ENCODE results near the gene RIC1. TPM values are rescaled to one million over a fixed set of nuclear protein-coding genes. Genes with fewer than 3 reads are reported as not detected.
"Not testable (repeated sequence)": the region's sequence is repeated elsewhere in the genome, so short reads cannot be mapped to it uniquely, and the experiment has no call there.

Gene RIC1
- total RNA-seq, 1 donor, result 37.8 TPM

DNA sequence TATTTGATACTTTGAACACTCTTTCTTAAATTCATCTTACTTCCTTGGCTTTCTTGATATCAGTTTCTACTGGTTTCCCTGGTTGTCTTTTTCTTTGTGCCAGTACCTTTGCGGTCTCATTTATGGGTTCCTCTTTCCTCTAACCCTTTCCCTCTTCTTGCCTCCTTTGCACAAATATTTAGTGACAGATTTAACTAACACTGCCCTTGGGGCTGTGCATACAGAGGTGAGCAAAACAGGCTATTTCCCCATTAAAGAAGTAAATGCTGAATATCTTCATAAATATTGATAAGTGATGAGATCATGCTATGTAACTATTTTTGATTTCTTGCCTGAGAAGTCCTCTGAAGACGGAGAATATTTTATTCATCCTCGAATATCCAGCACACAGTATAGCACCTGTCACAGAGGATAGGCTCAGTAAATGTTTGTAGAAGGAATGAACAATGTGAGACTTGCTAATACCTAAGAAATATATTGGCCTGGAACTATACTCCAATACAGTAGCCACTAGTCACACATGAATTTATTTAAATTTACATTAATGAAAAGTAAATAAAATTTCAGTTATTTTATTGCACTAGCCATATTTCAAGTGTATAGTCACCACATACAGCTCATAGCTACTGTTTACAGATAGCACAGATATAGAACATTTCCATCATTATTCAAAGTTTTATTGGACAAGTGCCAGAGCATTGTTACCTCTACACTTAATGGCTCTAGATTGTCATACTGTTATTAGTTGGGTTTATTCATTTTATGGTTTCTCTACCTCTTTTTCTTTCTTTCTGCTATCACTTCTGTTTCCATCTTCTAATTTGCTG is 90.4 kb downstream of the RIC1 start:
- DNase-seq (ENCODE audit: low read depth), result peak; percentile 14
- H3K4me3 ChIP-seq (ENCODE audit: low read depth, low read length), result no peak overlapping the region
- TF ChIP-seq, protein P1, sequence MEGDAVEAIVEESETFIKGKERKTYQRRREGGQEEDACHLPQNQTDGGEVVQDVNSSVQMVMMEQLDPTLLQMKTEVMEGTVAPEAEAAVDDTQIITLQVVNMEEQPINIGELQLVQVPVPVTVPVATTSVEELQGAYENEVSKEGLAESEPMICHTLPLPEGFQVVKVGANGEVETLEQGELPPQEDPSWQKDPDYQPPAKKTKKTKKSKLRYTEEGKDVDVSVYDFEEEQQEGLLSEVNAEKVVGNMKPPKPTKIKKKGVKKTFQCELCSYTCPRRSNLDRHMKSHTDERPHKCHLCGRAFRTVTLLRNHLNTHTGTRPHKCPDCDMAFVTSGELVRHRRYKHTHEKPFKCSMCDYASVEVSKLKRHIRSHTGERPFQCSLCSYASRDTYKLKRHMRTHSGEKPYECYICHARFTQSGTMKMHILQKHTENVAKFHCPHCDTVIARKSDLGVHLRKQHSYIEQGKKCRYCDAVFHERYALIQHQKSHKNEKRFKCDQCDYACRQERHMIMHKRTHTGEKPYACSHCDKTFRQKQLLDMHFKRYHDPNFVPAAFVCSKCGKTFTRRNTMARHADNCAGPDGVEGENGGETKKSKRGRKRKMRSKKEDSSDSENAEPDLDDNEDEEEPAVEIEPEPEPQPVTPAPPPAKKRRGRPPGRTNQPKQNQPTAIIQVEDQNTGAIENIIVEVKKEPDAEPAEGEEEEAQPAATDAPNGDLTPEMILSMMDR (IDR thresholded peaks at IDR 0.05; ENCODE audit: insufficient read depth, low read length), result no peak

DNA sequence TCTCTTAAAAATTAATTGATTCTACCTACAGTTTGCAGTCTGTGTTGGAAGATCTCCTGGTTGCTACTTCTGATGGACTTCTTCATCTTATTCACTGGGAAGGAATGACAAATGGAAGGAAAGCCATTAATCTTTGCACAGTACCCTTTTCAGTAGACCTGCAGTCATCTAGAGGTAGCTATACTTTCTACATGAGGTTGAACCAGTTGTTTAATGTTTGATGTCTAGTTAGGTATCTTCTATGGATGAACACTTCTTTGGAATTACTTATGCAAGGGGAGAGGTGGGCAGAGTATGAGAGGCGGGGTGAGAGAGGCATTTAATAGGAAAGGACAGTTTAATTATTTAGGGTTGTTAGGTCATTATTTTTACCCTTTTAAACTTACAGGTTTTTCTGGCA is 91.2 kb downstream of the RIC1 start:
- TF ChIP-seq, protein P1 (IDR thresholded peaks at IDR 0.05; ENCODE audit: insufficient read depth, low read length), result no peak
- no peak overlapping the region for H3K4me3 ChIP-seq (ENCODE audit: low read depth, low read length)
- DNase-seq (ENCODE audit: low read depth), result no peak

DNA sequence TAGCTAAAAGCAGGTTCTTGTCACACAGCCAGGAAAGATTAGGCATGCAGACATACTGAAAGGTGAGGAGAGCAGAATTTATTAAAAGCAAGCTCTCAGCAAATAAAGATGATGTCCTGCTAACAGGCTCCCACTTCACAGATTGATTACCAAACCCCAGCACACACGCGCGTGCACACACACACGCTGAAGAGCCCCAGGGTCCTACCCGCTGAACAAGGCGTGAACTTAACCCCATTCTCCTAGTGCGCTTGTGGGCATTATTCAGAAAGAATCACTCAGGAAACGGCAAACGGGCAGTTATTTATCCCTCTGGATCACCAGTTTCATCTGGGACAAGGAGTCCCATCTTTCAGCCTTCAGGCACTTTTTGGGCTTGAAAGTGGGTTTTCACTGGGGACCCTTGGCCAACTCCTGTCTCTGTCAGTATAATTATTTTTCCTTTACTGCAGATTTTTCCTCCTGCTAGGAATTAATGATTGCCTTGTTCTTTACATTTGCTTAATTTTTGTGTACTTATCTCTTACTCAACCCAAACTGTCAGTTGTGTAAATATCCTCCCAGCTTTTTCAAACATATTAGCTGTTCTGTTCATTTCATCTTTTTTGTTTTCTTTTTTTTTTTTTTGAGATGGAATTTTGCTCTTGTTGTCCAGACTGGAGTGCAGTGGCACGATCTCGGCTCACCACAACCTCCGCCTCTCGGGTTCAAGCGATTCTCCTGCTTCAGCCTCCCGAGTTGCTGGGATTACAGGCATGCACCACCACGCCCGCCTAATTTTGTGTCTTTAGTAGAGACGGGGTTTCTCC is 92.6 kb downstream of the RIC1 start:
- no peak for DNase-seq (ENCODE audit: low read depth)
- H3K4me3 ChIP-seq (ENCODE audit: low read depth, low read length), result no peak overlapping the region
- TF ChIP-seq, protein P1 (IDR thresholded peaks at IDR 0.05; ENCODE audit: insufficient read depth, low read length), result no peak

DNA sequence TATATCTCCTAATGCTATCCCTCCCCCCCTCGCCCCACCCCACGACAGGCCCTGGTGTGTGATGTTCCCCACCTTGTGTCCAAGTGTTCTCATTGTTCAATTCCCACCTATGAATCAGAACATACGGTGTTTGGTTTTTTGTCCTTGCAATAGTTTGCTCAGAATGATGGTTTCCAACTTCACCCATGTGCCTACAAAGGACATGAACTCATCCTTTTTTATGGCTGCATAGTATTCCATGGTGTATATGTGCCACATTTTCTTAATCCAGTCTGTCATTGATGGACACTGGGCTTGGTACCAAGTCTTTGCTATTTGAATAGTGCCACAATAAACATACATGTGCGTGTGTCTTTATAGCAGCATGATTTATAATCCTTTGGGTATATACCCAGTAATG is 93.8 kb downstream of the RIC1 start:
- not testable (repeated sequence) for DNase-seq (ENCODE audit: low read depth); H3K4me3 ChIP-seq (ENCODE audit: low read depth, low read length)

DNA sequence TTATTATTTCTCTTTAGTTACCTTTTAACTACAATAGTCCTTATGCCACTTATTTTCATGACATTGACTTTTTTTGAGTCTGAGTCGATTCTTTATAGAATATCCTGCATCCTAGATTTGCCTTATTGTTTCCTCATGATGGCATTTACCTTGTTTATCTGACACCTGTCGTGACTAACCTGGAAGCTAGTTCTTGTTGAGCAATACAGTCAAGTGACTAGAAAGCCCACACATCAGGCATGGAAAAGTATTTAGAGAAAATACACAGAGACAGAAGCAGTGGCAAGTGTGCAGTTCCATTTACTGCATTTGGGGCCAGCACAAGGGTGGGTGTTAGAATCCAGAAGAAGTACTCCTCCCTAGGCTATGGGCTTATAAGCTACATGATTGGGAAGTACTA is 106.2 kb downstream of the RIC1 start:
- no peak for DNase-seq (ENCODE audit: low read depth)
- H3K4me3 ChIP-seq (ENCODE audit: low read depth, low read length), result no peak overlapping the region

DNA sequence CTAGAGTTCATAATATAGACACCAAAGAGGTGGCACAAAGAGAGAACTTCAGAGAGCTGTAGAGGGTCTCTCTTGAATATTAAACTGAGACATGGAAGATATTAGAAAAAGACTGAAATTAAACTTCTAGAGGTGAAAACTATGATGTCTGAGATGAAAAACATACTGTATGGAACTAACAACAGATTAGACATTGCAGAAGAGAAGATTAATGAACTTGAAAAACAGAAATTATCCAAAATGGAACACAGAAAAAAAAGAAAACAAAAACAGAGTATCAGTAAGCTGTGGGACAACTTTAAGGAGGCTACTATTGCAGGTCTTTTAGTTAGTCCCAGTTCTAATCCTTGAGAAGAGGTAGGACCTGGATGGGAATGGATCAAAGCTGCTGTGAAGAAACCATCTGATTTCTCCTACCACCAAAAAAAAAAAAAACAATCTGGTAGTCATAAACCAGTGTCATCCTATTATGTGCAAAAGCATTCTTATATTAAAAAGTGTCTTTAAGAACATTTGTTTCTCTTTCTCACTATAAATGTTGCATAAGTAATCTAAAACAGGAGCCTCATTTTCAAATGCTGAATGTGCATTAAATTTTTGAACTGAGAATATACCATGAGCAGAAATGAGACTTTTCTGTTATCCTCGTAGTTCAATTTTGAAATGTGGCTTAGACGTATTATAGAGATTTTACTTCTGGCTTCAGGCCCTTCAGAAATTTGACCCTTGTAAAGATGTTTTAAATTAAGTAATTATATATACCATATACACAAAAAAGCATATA is 107.8 kb downstream of the RIC1 start:
- H3K4me3 ChIP-seq (ENCODE audit: low read depth, low read length), result no peak overlapping the region
- TF ChIP-seq, protein P1 (IDR thresholded peaks at IDR 0.05; ENCODE audit: insufficient read depth, low read length), result no peak
- no peak for DNase-seq (ENCODE audit: low read depth)

More for the DNA sequence above, 106.2 kb downstream of the RIC1 start:
- TF ChIP-seq, protein P1 (IDR thresholded peaks at IDR 0.05; ENCODE audit: insufficient read depth, low read length), result no peak

Measured in fibroblast of the aortic adventitia (primary cell).